Measurements from ENCODE around the gene SNX6.

Gene SNX6

GRCh38 chr14:34539407-34540180, 90.4 kb downstream of the SNX6 start, which contains the start of gene EAPP:
EAPP (minus strand) TSS chr14:34539701; CDS start chr14:34539628, 73 bp downstream.
- TF ChIP-seq FOXP2 (optimal IDR thresholded peaks at IDR 0.05; ENCODE audit: borderline replicate concordance, extremely low read depth, extremely low read length, insufficient read depth), result peak; percentile 95
- no peak for TF ChIP-seq REST (IDR thresholded peaks at IDR 0.05; ENCODE audit: insufficient read depth in 1 of 2, low read depth in 2 of 2, low read length in 2 of 2)
- peak; percentile 88; the same call in 1 of the 2 replicates for TF ChIP-seq SIN3A (IDR thresholded peaks at IDR 0.05; ENCODE audit: borderline replicate concordance, insufficient read depth, low read length)
- TF ChIP-seq POLR2AphosphoS5 (IDR thresholded peaks at IDR 0.05; ENCODE audit: low read depth, low read length), result peak; percentile 59
- peak; percentile 66; the same call in 1 of the 2 replicates for TF ChIP-seq TAF1 (IDR thresholded peaks at IDR 0.05; ENCODE audit: borderline replicate concordance, insufficient read depth, low read length)

- no peak for TF ChIP-seq POLR2AphosphoS5 (IDR thresholded peaks at IDR 0.05; ENCODE audit: low read depth, low read length)
- TF ChIP-seq FOXP2 (optimal IDR thresholded peaks at IDR 0.05; ENCODE audit: borderline replicate concordance, extremely low read depth, extremely low read length, insufficient read depth), result no peak
- TF ChIP-seq TAF1 (IDR thresholded peaks at IDR 0.05; ENCODE audit: borderline replicate concordance, insufficient read depth, low read length), result no peak
- no peak for TF ChIP-seq REST (IDR thresholded peaks at IDR 0.05; ENCODE audit: insufficient read depth in 1 of 2, low read depth in 2 of 2, low read length in 2 of 2)
- no peak for TF ChIP-seq SIN3A (IDR thresholded peaks at IDR 0.05; ENCODE audit: borderline replicate concordance, insufficient read depth, low read length)
Measured at GRCh38 chr14:34538871-34539406, 91.0 kb downstream of the SNX6 start.

- TF ChIP-seq FOXP2 (optimal IDR thresholded peaks at IDR 0.05; ENCODE audit: borderline replicate concordance, extremely low read depth, extremely low read length, insufficient read depth), result no peak
- TF ChIP-seq SIN3A (IDR thresholded peaks at IDR 0.05; ENCODE audit: borderline replicate concordance, insufficient read depth, low read length), result no peak
- TF ChIP-seq REST (IDR thresholded peaks at IDR 0.05; ENCODE audit: insufficient read depth in 1 of 2, low read depth in 2 of 2, low read length in 2 of 2), result no peak
- no peak for TF ChIP-seq POLR2AphosphoS5 (IDR thresholded peaks at IDR 0.05; ENCODE audit: low read depth, low read length)
- TF ChIP-seq TAF1 (IDR thresholded peaks at IDR 0.05; ENCODE audit: borderline replicate concordance, insufficient read depth, low read length), result no peak
Measured at GRCh38 chr14:34537677-34538009, 92.3 kb downstream of the SNX6 start.

- no peak for TF ChIP-seq FOXP2 (optimal IDR thresholded peaks at IDR 0.05; ENCODE audit: borderline replicate concordance, extremely low read depth, extremely low read length, insufficient read depth)
Measured at GRCh38 chr14:34536951-34537676, 92.8 kb downstream of the SNX6 start.

GRCh38 chr14:34527591-34527990, 102.4 kb downstream of the SNX6 start:
- TF ChIP-seq SIN3A (IDR thresholded peaks at IDR 0.05; ENCODE audit: borderline replicate concordance, insufficient read depth, low read length) (no peak), FOXP2 (optimal IDR thresholded peaks at IDR 0.05; ENCODE audit: borderline replicate concordance, extremely low read depth, extremely low read length, insufficient read depth) (no peak), TAF1 (IDR thresholded peaks at IDR 0.05; ENCODE audit: borderline replicate concordance, insufficient read depth, low read length) (no peak), POLR2AphosphoS5 (IDR thresholded peaks at IDR 0.05; ENCODE audit: low read depth, low read length) (no peak), REST (IDR thresholded peaks at IDR 0.05; ENCODE audit: insufficient read depth in 1 of 2, low read depth in 2 of 2, low read length in 2 of 2) (no peak)

All from PFSK-1 (cell line).